OCI-M2 (cell line): ENCODE data around the gene MSMO1.
A peak's percentile ranks its signal among the peaks of the same experiment; 100 is the strongest.
"Not testable (repeated sequence)": the region's sequence is repeated elsewhere in the genome, so short reads cannot be mapped to it uniquely, and the experiment has no call there.

ENCODE experiments used
- DNase-seq: peaks from one replicate; lab custom pipeline; 2025; ENCODE audit not compliant: unreplicated experiment; lab: John Stamatoyannopoulos, UW

MSMO1 gene

GRCh38 chr4:165327211-165328100, at the start of gene MSMO1:
TSS of gene MSMO1 (plus strand) at chr4:165327669. CDS start at chr4:165333371, 5,702 bp downstream.
- peak; percentile 57 for DNase-seq

- not testable (repeated sequence) for DNase-seq
These were observed 47.9 kb upstream of the MSMO1 start for GRCh38 chr4:165279531-165279930.

DNA sequence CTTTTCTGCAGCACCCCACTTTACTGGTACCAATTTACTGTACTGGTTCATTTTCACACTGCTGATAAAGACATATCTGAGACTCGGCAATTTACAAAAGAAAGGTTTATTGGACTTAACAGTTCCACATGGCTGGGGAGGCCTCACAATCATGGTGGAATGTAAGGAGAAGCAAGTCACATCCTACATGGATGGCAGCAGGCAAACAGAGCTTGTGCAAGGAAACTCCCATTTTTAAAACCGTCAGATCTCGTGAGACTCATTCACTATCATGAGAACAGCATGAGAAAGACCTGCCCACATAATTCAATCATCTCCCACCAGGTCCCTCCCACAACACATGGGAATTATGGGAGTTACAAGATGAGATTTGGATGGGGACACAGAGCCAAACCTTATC, 42.8 kb upstream of the MSMO1 start:
- DNase-seq = not testable (repeated sequence)

DNA sequence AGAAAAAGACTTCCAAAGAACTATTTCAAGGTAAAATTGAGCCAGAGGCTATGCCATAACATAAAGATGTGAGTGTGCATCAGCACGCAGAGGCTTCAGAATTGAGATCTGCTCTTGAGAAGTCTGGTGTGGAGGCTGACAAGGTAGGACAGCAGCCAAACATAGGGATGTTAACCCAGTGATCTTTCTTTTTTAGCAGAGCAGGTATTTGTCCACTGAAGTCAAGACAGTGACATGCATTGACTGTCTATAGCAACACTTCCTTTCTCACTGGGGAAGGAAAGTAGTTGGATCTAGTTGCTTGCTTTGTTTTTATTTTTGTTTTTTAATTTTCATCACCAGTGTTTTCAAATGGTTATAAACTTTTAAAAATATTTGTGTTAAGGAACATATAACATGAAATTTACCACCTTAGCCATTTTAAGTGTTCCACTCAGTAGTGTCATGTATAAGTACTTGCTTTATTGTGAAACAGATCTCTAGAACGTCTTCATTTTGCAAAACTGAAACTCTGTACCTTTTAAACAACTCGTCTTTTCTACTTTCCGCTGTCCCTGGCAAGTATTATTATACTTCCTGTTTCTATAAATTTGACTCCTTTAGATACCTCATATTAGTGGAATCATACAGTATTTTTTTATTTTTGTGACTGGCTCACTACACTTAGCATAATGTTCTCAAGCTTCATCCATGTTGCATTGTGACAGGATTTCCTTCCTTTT, 40.7 kb upstream of the MSMO1 start:
- DNase-seq = not testable (repeated sequence)

DNA sequence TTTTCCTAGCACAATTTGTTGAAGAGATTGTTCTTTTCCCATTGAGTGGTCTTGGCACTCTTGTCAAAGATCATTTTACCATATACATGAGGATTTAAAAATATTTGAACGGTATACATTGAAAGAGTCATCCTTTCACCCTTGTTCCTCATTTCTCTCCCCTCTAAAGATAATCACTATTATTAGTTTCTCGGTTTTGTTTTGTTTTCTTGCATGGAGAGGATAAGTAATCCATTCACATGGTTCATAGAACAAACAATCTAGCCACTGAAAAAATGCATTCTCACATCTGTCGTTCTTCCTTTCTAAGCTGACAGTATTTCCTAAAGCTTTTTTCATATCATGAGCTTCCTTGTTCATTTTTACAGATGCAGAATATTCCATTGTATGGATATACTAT, 39.2 kb upstream of the MSMO1 start:
- DNase-seq = no peak

DNA sequence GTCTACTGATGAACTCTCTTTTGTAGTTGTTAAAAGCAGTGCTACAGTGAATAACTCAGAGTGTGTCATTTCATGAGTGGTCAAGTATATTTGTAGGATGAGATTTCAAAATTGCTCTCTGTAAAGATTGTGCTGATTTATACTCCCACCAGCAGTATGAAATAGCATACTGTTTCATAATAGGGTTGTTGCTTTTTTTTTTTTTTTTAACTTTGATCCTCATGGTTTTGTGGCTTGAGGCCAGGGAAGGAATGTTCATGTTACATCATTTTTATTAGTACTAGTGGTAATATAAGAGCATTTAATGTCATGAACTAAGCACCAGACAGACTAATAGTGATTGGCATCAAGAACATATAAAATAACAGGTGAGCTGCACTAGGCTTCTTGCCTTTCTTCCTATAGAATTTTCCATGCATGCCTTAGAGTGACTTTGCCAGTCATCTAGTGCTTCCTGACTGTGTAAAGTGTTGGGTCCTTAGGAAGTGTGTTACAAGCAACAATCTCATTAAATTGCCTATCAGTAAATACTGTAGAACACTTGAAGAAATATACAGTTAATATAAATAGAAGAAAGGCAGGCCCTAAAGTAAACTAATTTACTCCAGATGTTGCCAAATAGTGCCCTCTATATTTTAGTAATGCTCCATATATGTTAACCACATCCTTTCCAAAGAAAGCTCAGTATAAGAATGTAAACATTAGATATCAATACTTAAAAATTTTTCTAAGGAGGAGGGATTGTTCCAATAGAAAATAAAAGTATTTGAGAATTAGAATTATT, 38.6 kb upstream of the MSMO1 start:
- no peak for DNase-seq

GRCh38 chr4:165289423-165289785, 38.1 kb upstream of the MSMO1 start:
- no peak for DNase-seq

GRCh38 chr4:165293061-165293460, 34.4 kb upstream of the MSMO1 start:
- no peak for DNase-seq

DNA sequence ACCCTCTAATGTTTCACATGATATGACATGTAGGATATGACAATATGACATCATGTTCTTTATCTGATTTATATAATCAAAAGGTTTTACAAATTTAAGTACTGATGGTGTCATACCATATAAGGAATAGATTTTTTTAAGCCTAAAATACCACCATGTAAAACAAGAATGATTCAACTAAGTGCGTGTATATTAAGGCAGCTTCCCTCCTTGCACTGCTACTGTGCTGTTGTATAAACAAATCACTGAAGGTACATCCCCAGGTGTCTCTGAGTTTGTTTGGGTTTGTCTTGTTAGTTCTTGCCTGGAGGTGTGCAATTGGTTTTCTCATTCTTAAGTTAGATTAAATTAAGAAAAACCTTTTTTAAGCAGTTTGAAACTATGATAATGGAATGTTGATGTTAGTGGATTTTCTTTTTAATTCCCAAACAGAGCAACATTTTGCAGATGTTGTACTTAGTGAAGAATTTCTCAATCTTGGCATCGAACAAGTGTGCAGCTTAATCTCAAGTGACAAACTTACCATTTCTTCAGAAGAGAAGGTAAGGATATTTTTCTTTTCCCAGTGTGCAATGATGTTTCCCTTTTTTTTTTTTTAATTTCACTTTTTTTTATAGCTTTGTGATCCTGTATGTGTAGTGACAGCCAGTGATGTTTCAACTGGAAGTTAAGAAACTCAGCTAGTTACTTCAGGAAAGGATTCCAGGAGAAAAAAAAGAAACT, 33.4 kb upstream of the MSMO1 start:
- no peak for DNase-seq

DNA sequence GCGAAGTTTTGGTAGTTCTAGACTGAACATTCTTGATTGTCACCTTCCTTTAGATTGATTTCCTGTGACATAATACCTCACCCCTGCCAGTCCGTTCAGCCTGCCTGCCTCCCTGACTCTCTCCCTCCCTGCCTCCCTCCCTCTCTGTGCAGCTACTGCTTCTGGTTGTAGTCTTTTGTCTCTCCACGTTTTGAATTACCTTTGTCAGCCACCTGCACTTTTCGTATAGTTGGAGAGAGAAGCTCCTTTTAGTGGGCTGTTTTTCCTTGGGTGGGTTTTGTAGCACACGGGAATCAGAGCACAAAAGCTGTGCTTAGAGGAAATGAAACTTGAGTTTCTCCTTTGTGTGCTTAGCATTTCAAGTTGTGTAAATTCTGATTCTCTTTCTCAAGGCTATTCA, 32.6 kb upstream of the MSMO1 start:
- no peak for DNase-seq

- no peak for DNase-seq
These were observed 29.8 kb upstream of the MSMO1 start for GRCh38 chr4:165297626-165298025.

DNA sequence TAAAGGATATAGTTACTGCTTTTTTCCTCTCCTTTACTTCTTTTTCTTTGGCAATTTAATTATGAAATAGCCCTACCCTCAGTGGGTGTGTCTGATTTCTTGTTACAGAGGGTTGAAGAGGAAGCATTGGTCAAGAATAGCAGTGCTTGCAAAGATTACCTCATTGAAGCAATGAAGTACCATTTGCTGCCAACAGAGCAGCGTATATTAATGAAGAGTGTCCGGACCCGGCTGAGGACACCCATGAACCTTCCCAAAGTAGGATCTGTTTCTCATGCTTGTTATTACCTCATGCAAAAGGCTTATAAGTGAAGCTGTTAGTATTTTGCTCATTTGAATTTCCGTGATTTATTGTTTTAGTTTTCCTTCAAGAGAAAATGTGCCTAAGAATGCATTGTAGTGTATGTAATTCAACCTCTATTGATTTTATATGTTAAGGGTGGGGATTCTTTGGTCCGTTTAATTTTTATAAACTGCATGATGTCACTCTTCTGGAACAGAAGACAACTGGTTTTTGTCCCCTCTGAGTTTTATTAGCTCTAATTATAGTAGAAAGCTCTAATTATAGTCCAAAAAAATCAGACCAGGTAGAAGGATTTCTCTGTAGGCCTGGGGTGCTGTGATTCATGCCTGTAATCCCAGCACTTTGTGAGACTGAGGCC, 27.9 kb upstream of the MSMO1 start:
- no peak for DNase-seq

DNA sequence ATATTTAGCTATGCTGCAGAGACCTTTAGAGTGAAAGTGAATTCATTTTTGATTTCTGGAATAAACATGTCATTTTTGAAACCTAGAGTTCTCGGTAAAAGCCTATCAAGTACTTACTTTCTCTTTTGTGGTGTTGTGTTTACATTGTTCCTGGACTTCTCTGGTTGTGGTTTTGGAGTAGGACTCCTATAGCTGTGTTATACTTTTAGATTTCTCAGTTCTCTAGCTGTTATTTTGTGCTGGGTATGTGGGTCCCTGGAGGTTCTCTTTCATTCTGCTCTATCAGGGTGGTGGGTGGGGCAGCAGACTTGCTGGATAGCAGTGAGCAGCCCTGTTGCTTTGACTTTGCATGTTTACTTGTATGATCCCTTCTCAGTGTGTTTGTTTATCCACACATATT, 25.6 kb upstream of the MSMO1 start:
- no peak for DNase-seq

DNA sequence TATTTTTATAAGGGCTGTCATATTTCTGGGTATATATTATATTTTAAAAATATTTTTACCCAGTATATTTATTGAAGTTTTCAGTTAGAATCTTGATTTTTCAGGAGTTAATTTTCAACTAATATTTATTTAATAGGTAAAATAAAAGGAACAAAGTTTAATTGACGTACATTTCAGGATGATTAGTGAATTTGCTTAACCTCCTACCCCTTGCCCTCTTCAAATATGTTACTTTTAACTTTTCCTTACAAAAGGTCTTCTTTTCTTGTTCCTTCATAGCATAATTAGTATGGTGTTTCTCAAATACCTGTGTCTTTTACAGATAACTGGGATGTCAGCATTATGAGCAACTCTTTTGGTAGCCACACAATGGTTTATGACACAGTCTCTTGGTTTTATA, 24.8 kb upstream of the MSMO1 start:
- no peak for DNase-seq

- no peak for DNase-seq
These were observed 19.3 kb upstream of the MSMO1 start for GRCh38 chr4:165308166-165308565.

DNA sequence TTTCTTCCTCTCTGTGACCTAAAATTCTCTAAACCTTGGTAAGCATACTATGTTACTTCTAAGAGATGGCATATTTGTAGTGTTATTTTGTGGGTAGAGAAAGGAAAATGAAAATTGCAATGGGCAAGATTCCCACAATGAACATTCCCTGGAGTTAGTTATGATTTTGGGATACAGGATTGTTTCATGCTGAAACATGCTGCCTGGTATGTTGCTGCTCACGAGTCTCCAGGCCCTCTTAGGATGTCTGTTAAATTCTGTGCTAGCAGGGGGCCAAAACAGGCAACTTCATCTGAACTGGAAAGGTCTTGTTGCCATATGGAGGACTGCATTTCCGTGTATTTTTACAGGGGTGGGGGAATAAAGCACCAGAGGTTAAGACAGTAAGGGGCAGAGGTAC, 18.9 kb upstream of the MSMO1 start:
- DNase-seq = no peak

- no peak for DNase-seq
These were observed 18.0 kb upstream of the MSMO1 start for GRCh38 chr4:165309456-165309855.

GRCh38 chr4:165312506-165312905, 15.0 kb upstream of the MSMO1 start:
- DNase-seq = no peak

GRCh38 chr4:165319030-165319429, 8.4 kb upstream of the MSMO1 start:
- DNase-seq = no peak

DNA sequence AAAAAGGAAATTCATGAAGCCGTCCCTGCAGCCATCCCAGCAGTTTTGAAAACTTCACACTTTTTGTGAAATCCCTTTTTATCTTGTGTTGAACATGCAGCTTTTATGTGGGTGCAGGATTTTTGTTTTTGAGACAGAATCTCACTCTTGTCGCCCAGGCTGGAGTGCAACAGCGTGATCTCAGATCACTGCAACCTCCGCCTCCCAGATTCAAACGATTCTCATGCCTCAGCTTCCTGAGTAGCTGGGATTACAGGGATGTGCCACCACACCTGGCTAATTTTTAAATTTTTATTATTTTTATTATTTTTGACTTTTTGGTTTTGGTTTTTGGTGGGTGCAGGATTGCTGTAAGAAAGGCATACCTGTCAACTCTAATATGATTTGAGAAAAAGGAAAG, 8.0 kb upstream of the MSMO1 start:
- DNase-seq = no peak
